Stimulated activated CD8-positive, alpha-beta memory T cell treated with anti-CD3 and anti-CD28 coated beads, Interleukin-2, amount 100 ng/mL, for 48 hours (primary cell): Measurements from ENCODE around the gene HLA-DPB1.

ENCODE experiments used
- DNase-seq, 2 donors: peaks; one replicate each; pipeline ENCODE4 v3.0.0-alpha.2; 2020; ENCODE audit warnings: low read depth in 2 of 2

Gene HLA-DPB1

GRCh38 chr6:33103776-33104175, 28.0 kb downstream of the HLA-DPB1 start:
- DNase-seq: no peak

GRCh38 chr6:33104887-33105286, 29.1 kb downstream of the HLA-DPB1 start:
- DNase-seq: no peak

GRCh38 chr6:33105386-33105785, 29.6 kb downstream of the HLA-DPB1 start:
- DNase-seq: no peak

GRCh38 chr6:33105916-33106871, 30.4 kb downstream of the HLA-DPB1 start:
- DNase-seq: no peak

- no peak for DNase-seq
Measured at GRCh38 chr6:33107641-33108040, 31.9 kb downstream of the HLA-DPB1 start.

GRCh38 chr6:33108307-33108706, 32.5 kb downstream of the HLA-DPB1 start:
- no peak for DNase-seq

GRCh38 chr6:33112148-33112547, 36.4 kb downstream of the HLA-DPB1 start:
- DNase-seq: no peak

GRCh38 chr6:33113755-33114154, 38.0 kb downstream of the HLA-DPB1 start:
- DNase-seq: no peak

GRCh38 chr6:33114406-33114805, 38.6 kb downstream of the HLA-DPB1 start:
- no peak for DNase-seq

GRCh38 chr6:33116417-33116816, 40.6 kb downstream of the HLA-DPB1 start:
- DNase-seq: no peak

- DNase-seq: no peak
Measured at GRCh38 chr6:33116841-33117711, 41.3 kb downstream of the HLA-DPB1 start.

- no peak for DNase-seq
Measured at GRCh38 chr6:33117811-33118277, 42.1 kb downstream of the HLA-DPB1 start.

- DNase-seq: no peak
Measured at GRCh38 chr6:33118525-33119123, 42.8 kb downstream of the HLA-DPB1 start.

GRCh38 chr6:33120001-33120400, 44.2 kb downstream of the HLA-DPB1 start:
- no peak for DNase-seq

GRCh38 chr6:33123181-33123580, 47.4 kb downstream of the HLA-DPB1 start:
- no peak for DNase-seq

- no peak for DNase-seq
Measured at GRCh38 chr6:33123732-33124524, 48.1 kb downstream of the HLA-DPB1 start.

- DNase-seq: no peak
Measured at GRCh38 chr6:33124525-33124901, 48.7 kb downstream of the HLA-DPB1 start.

- no peak for DNase-seq
Measured at GRCh38 chr6:33124947-33125346, 49.2 kb downstream of the HLA-DPB1 start.

GRCh38 chr6:33126101-33126714, 50.4 kb downstream of the HLA-DPB1 start:
- peak; percentile 57 to 66 for DNase-seq

GRCh38 chr6:33128318-33128717, 52.5 kb downstream of the HLA-DPB1 start:
- DNase-seq: no peak

GRCh38 chr6:33132081-33132524, 56.3 kb downstream of the HLA-DPB1 start:
- DNase-seq: no peak
